Neural crest cell (in vitro differentiated cells): ENCODE results near the gene IFT57. TPM values are rescaled to one million over a fixed set of nuclear protein-coding genes. Genes with fewer than 3 reads are reported as not detected.

Experiments
- DNase-seq: peaks from one replicate; pipeline ENCODE4 v3.0.0; 2021; ENCODE audit warnings: low read depth, mixed read lengths, low spot score
- H3K27ac Mint-ChIP-seq: one replicate; pipeline ENCODE4 v1.8.0; 2021; ENCODE audit warnings: mild to moderate bottlenecking, mixed read lengths; ENCODE audit not compliant: unreplicated experiment
- H3K27me3 Mint-ChIP-seq: 2 replicates; pipeline ENCODE4 v1.8.0; 2021; ENCODE audit warnings: low read depth, mild to moderate bottlenecking, mixed read lengths
- H3K36me3 Mint-ChIP-seq: 2 replicates; pipeline ENCODE4 v1.8.0; 2021; ENCODE audit warnings: low read depth, mild to moderate bottlenecking, mixed read lengths
- H3K4me1 Mint-ChIP-seq: 2 replicates; pipeline ENCODE4 v1.8.0; 2021; ENCODE audit warnings: mixed read lengths
- H3K4me3 Mint-ChIP-seq: one replicate; pipeline ENCODE4 v1.8.0; 2021; ENCODE audit warnings: mild to moderate bottlenecking, mixed read lengths
- H3K9me3 Mint-ChIP-seq: 2 replicates; pipeline ENCODE4 v1.8.0; 2021; ENCODE audit warnings: mixed read lengths
- total RNA-seq: library from RNA; stranded (reverse); gene quantifications from 2 replicates; pipeline ENCODE4 v1.2.1, GENCODE V29; 2021
- TF ChIP-seq, protein P1 (sequence below): fragments of 200-600 bp; sonication (generic); conservative IDR thresholded peaks from 2 replicates; pipeline ENCODE4 v1.5.0; 2021; ENCODE audit warnings: antibody characterized with exemption, mild to moderate bottlenecking

Gene IFT57
- total RNA-seq, 1 donor from 2014 or later = 47.6 TPM

DNA sequence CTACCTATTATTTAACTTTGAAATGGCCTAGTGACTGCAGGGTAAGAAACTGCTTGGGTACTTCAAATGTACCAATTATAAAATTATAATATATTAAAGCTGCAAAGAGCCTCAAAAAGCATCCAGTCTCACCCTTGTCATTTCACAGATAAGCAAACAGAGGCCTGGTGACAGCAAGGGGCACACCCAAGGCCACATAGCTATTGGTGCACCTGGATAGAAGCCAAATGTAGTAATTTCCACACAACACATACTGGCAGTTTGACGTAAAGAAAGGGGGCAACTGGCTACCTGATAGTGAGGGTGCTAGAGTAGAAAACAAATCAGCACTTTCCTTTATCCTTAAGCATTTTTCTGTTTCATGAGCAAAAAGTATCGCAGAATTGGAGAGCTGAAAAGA, 51.1 kb downstream of the IFT57 start:
- Mint-ChIP-seq H3K36me3 (no peaks in the 10 kb centered on the region), H3K27ac (no peak overlapping the region), H3K9me3 (no peaks in the 10 kb centered on the region), H3K27me3 (no peaks in the 10 kb centered on the region), H3K4me1 (peaks cover 4% of the 10 kb centered on the region), H3K4me3 (no peak overlapping the region)
- TF ChIP-seq, protein P1, sequence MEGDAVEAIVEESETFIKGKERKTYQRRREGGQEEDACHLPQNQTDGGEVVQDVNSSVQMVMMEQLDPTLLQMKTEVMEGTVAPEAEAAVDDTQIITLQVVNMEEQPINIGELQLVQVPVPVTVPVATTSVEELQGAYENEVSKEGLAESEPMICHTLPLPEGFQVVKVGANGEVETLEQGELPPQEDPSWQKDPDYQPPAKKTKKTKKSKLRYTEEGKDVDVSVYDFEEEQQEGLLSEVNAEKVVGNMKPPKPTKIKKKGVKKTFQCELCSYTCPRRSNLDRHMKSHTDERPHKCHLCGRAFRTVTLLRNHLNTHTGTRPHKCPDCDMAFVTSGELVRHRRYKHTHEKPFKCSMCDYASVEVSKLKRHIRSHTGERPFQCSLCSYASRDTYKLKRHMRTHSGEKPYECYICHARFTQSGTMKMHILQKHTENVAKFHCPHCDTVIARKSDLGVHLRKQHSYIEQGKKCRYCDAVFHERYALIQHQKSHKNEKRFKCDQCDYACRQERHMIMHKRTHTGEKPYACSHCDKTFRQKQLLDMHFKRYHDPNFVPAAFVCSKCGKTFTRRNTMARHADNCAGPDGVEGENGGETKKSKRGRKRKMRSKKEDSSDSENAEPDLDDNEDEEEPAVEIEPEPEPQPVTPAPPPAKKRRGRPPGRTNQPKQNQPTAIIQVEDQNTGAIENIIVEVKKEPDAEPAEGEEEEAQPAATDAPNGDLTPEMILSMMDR = no peak
- no peak for DNase-seq

DNA sequence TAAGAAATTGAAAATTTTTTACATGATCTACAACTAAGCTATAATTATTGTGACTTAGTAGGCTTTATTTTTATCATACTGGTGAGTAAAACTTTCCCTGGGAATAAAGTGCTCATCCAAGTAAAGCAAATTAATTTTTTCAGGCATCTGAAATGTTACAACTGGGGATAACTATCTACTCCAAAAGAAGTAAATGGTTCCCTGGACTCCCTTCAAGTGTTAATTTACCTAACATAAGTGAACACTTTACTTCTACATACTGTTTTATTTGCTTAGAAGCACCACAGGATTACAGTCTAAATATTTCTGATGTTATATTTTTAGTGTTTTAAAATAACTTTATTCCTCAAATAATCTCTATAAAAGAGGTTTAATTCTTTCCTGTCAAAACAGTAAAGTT, 57.8 kb downstream of the IFT57 start:
- no peaks in the 10 kb centered on the region for H3K4me1 Mint-ChIP-seq
- H3K36me3 Mint-ChIP-seq = no peaks in the 10 kb centered on the region
- H3K9me3 Mint-ChIP-seq = no peaks in the 10 kb centered on the region
- H3K27me3 Mint-ChIP-seq = no peaks in the 10 kb centered on the region
- TF ChIP-seq, protein P1 = no peak
- no peak overlapping the region for H3K27ac Mint-ChIP-seq
- DNase-seq = no peak
- no peak overlapping the region for H3K4me3 Mint-ChIP-seq

DNA sequence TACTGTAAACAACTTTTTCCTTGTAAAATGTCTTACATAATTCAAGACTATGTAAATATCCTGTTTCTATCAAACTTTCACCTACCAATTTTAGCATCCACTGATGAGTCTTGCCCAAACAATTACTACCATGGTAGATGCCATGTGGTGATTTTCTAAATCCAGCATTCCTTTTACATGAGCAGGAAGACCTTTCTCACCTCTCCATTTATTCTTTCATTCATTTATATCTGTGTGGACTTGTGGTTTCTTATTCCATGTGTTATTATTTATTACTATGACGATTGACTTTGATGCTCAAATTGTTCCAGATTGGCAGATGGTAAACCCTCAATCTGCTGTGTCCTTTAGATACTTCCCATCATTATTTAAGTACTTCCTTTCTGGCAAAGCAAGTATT, 62.4 kb downstream of the IFT57 start:
- peaks cover 3% of the 10 kb centered on the region for H3K4me1 Mint-ChIP-seq
- no peaks in the 10 kb centered on the region for H3K9me3 Mint-ChIP-seq
- DNase-seq = no peak
- no peaks in the 10 kb centered on the region for H3K27me3 Mint-ChIP-seq
- no peaks in the 10 kb centered on the region for H3K36me3 Mint-ChIP-seq
- TF ChIP-seq, protein P1 = no peak
- no peak overlapping the region for H3K27ac Mint-ChIP-seq
- H3K4me3 Mint-ChIP-seq = no peak overlapping the region

DNA sequence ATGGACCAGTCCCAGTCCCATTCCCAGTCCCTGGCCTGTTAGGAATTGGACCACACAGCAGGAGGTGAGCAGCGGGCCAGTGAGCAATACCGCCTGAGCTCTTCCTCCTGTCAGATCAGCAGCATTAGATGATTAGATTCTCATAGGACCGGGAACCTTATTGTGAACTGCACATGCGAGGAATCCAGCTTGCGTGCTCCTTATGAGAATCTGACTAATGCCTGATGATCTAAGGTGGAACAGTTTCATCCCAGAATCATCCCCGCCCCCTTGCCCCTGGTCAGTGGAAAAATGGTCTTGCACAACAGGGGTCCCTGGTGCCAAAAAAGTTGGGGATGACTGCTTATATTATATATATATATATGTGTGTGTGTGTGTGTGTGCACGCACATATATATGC, 63.1 kb downstream of the IFT57 start:
- H3K4me1 Mint-ChIP-seq = peaks cover 3% of the 10 kb centered on the region
- TF ChIP-seq, protein P1 = no peak
- no peaks in the 10 kb centered on the region for H3K9me3 Mint-ChIP-seq
- no peak overlapping the region for H3K27ac Mint-ChIP-seq
- no peaks in the 10 kb centered on the region for H3K27me3 Mint-ChIP-seq
- no peaks in the 10 kb centered on the region for H3K36me3 Mint-ChIP-seq
- DNase-seq = no peak
- no peak overlapping the region for H3K4me3 Mint-ChIP-seq

DNA sequence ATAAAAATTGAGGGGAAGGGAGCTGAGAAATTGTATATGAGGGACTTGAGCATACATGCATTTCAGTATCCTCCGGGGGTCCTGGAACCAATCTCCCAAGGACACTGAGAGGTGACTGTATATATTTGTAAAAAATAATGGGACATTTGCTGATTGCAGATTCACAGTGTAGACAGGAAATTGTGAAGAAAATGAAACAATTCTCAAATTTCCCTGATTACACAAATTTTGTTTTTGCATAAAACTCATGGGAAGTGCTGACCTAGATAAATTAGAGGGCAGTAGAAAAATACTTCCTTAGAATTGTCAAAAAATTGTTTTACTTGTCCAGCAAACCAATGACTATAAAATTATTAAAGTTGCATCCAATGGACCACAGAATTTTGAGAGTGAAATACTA, 64.0 kb downstream of the IFT57 start:
- TF ChIP-seq, protein P1 = no peak
- no peak overlapping the region for H3K27ac Mint-ChIP-seq
- H3K9me3 Mint-ChIP-seq = no peaks in the 10 kb centered on the region
- peaks cover 3% of the 10 kb centered on the region for H3K4me1 Mint-ChIP-seq
- no peak overlapping the region for H3K4me3 Mint-ChIP-seq
- no peak for DNase-seq
- no peaks in the 10 kb centered on the region for H3K36me3 Mint-ChIP-seq
- H3K27me3 Mint-ChIP-seq = no peaks in the 10 kb centered on the region

DNA sequence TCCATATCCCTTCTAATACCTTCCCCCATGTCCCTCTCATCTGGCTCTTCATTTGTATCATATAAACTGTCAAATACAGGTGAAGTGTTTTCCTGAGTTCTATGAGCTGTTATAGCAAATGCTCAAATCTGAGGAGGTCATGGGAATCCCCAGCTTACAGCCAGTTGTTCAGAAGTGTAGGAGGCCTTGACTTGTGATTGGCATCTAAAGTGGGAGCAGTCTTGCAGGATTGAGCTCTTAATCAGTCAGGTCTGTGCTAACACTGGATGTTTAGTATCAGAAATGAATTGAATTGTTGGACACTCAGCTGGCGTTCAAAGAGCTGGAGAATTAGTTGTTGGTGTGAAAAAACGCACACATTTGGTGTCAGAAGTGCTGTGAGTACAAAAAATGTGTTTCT, 65.0 kb downstream of the IFT57 start:
- DNase-seq = no peak
- Mint-ChIP-seq H3K4me3 (no peak overlapping the region), H3K27me3 (no peaks in the 10 kb centered on the region), H3K27ac (no peak overlapping the region), H3K36me3 (no peaks in the 10 kb centered on the region), H3K4me1 (peaks cover 3% of the 10 kb centered on the region), H3K9me3 (no peaks in the 10 kb centered on the region)
- TF ChIP-seq, protein P1 = no peak
